Coronary artery (tissue), 2 donors: ENCODE measurements around the gene CIZ1.
A peak's percentile ranks its signal among the peaks of the same experiment; 100 is the strongest.
"Not testable (repeated sequence)": the region's sequence is repeated elsewhere in the genome, so short reads cannot be mapped to it uniquely, and the experiment has no call there.

ENCODE experiments used
- DNase-seq: peaks from one replicate; pipeline ENCODE4 v3.0.0-alpha.2; 2017; ENCODE audit warnings: low spot score
- H3K27ac ChIP-seq, 2 donors: fragments of 200-600 bp; sonication (generic); one replicate each; pipeline ENCODE4 v1.5.1; 2016 to 2019
- H3K4me3 ChIP-seq: fragments of 200-600 bp; sonication (generic); 2 replicates; pipeline ENCODE4 v1.5.1; 2016; ENCODE audit warnings: mild to moderate bottlenecking, moderate library complexity
- CTCF ChIP-seq: fragments of 200-600 bp; sonication (generic); IDR thresholded peaks from one replicate; pipeline ENCODE4 v1.5.1; 2019; ENCODE audit warnings: antibody characterized with exemption

Gene CIZ1

GRCh38 chr9:128129976-128130590, 61.3 kb downstream of the CIZ1 start:
- DNase-seq, H3K4me3 ChIP-seq, H3K27ac ChIP-seq: not testable (repeated sequence)
- TF ChIP-seq CTCF: peak; percentile 35

- H3K4me3 ChIP-seq: peak overlapping the region; percentile 100
- DNase-seq: no peak
- TF ChIP-seq CTCF: no peak
- peak overlapping the region; percentile 89 to 96 for H3K27ac ChIP-seq
These were observed 62.4 kb downstream of the CIZ1 start for GRCh38 chr9:128128836-128129590.

- peak; percentile 92 for DNase-seq
- H3K4me3 ChIP-seq: peak overlapping the region; percentile 100
- peak overlapping the region; percentile 89 to 96 for H3K27ac ChIP-seq
- TF ChIP-seq CTCF: no peak
These were observed 63.2 kb downstream of the CIZ1 start for GRCh38 chr9:128127990-128128835.

GRCh38 chr9:128127568-128127989, 63.8 kb downstream of the CIZ1 start, which contains the start of gene PTGES2:
Gene PTGES2, minus strand, starts transcription at chr9:128127729. Its CDS starts 12 bp downstream, at chr9:128127717.
- Histone ChIP-seq H3K4me3 (peak within 1 kb of the TSS; percentile 100), H3K27ac (peak within 1 kb of the TSS; percentile 89 to 96)
- TF ChIP-seq CTCF: no peak
- peak; percentile 86 for DNase-seq

GRCh38 chr9:128125580-128126354, 65.6 kb downstream of the CIZ1 start:
- DNase-seq: no peak
- no peak overlapping the region for H3K27ac ChIP-seq
- peak overlapping the region; percentile 100 for H3K4me3 ChIP-seq
- no peak for TF ChIP-seq CTCF

- Histone ChIP-seq H3K27ac (no peak overlapping the region), H3K4me3 (no peak overlapping the region)
- TF ChIP-seq CTCF: no peak
These were observed 66.3 kb downstream of the CIZ1 start for GRCh38 chr9:128124873-128125579.

More at GRCh38 chr9:128124873-128125579, 66.3 kb downstream of the CIZ1 start:
- DNase-seq: no peak
